ENCODE measurements around the gene SLC6A16.

GRCh38 chr19:49244256-49244655 lies 80.7 kb downstream of the SLC6A16 start:
- no peak for TF ChIP-seq CTCF (conservative IDR thresholded peaks at IDR 0.05 in 1 of 2, IDR thresholded peaks at IDR 0.05 in 1 of 2; ENCODE audit: extremely low read depth in 1 of 2, insufficient read depth in 1 of 2, low read depth in 1 of 2, low read length in 2 of 2)
- no peak for TF ChIP-seq EZH2 (IDR thresholded peaks at IDR 0.05; ENCODE audit: borderline replicate concordance, low read length)

All from mammary epithelial cell (primary cell).